ENCODE data around the gene PCDHB13. TPM values are rescaled to one million over a fixed set of nuclear protein-coding genes. Genes with fewer than 3 reads are reported as not detected.
A peak's percentile ranks its signal among the peaks of the same experiment; 100 is the strongest.
"Not testable (repeated sequence)": the region's sequence is repeated elsewhere in the genome, so short reads cannot be mapped to it uniquely, and the experiment has no call there.

PCDHB13 gene
- total RNA-seq, 1 experiment from 2014 or later, result 2.2 TPM

- POLR2A ChIA-PET, result interaction anchor here (0.6 to 1.5 kb wide), 8 partner anchors 22 to 319 kb away, joined by 3 to 5 read pairs (median 3); partner anchors contain the start of genes PCDHB14, PCDHGB6, PCDHGB7 and TAF7
Measured at GRCh38 chr5:141245250-141245717, 31.6 kb downstream of the PCDHB13 start, which contains the start of gene PCDHB15. TSS of gene PCDHB15 (plus strand) at chr5:141245395. CDS start at chr5:141245579, 184 bp downstream.

GRCh38 chr5:141246971-141247370 is 33.3 kb downstream of the PCDHB13 start:
- H3K4me3 Mint-ChIP-seq; ATAC-seq; POLR2A ChIA-PET; DNase-seq (ENCODE audit: low spot score); H3K27ac Mint-ChIP-seq; H3K27me3 Mint-ChIP-seq (ENCODE audit: low read depth); CTCF ChIA-PET: not testable (repeated sequence)
- H3K9me3 Mint-ChIP-seq, result peaks cover 34% of the 10 kb centered on the region
- peaks cover 34% of the 10 kb centered on the region for H3K4me1 Mint-ChIP-seq
- H3K36me3 Mint-ChIP-seq, result peaks cover 41% of the 10 kb centered on the region

More at GRCh38 chr5:141245250-141245717, 31.6 kb downstream of the PCDHB13 start, which contains the start of gene PCDHB15:
- Mint-ChIP-seq H3K27me3 (ENCODE audit: low read depth) (no peaks in the 10 kb centered on the region), H3K4me3 (peak within 1 kb of the TSS; percentile 85), H3K4me1 (peaks cover 18% of the 10 kb centered on the region), H3K27ac (peak within 1 kb of the TSS; percentile 93), H3K9me3 (peaks cover 29% of the 10 kb centered on the region), H3K36me3 (peaks cover 40% of the 10 kb centered on the region)
- ATAC-seq (peak; percentile 87), DNase-seq (ENCODE audit: low spot score) (peak; percentile 85)
- CTCF ChIA-PET, result interaction anchor here (0.6 to 4.4 kb wide), 78 partner anchors 9 to 1497 kb away, joined by 3 to 56 read pairs (median 6); partner anchors contain the start of genes PCDHB10, PCDHB11, PCDHB12 and PCDHB13
- TF ChIP-seq CTCF (IDR thresholded peaks at IDR 0.05) (peak; percentile 70), ELF4 (CRISPR knock-in tag; IDR thresholded peaks at IDR 0.05; ENCODE audit: low read depth) (no peak)

GRCh38 chr5:141247434-141247833 is 33.7 kb downstream of the PCDHB13 start:
- H3K27ac Mint-ChIP-seq; POLR2A ChIA-PET; ATAC-seq; H3K4me3 Mint-ChIP-seq; DNase-seq (ENCODE audit: low spot score); H3K27me3 Mint-ChIP-seq (ENCODE audit: low read depth): not testable (repeated sequence)
- H3K36me3 Mint-ChIP-seq, result peaks cover 43% of the 10 kb centered on the region
- peaks cover 37% of the 10 kb centered on the region for H3K4me1 Mint-ChIP-seq
- H3K9me3 Mint-ChIP-seq, result peaks cover 38% of the 10 kb centered on the region
- CTCF ChIA-PET, result interaction anchor here (1.0 to 1.8 kb wide), 2 partner anchors 13 to 26 kb away, joined by 3 to 4 read pairs; no protein-coding TSS in a partner anchor

DNA sequence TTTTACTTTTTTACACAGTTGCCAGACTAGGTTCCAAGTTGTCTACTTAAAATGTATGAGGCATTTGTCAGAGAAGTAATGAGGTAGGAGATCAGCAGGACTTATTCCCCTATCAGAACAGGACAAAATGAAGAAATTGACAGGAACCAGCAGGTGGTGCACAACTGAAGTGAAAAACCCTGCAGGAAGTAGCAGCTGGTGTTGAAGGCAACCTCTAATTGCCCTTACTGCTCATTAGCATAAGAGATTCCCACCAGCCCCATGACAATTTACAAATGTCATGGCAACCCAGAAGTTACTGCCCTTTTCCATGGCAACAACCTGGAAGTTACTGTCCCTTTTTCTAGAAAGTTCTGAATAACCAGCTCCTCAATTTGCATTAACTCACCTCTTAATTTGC is 36.9 kb downstream of the PCDHB13 start:
- no peak overlapping the region for H3K27ac Mint-ChIP-seq
- H3K9me3 Mint-ChIP-seq, result peaks cover 66% of the 10 kb centered on the region
- ChIA-PET POLR2A (no interaction called here), CTCF (interaction anchor here (0.6 to 1.8 kb wide), 7 partner anchors 22 to 314 kb away, joined by 3 to 7 read pairs (median 4); partner anchors contain the start of genes PCDHB14, PCDHB9, PCDHGA2 and PCDHGB1)
- DNase-seq (ENCODE audit: low spot score) (no peak), ATAC-seq (peak; percentile 51; the same call in 1 of the 2 replicates)
- no peaks in the 10 kb centered on the region for H3K27me3 Mint-ChIP-seq (ENCODE audit: low read depth)
- H3K4me1 Mint-ChIP-seq, result peaks cover 35% of the 10 kb centered on the region
- H3K4me3 Mint-ChIP-seq, result no peak overlapping the region
- H3K36me3 Mint-ChIP-seq, result peaks cover 73% of the 10 kb centered on the region
- TF ChIP-seq, protein P1, sequence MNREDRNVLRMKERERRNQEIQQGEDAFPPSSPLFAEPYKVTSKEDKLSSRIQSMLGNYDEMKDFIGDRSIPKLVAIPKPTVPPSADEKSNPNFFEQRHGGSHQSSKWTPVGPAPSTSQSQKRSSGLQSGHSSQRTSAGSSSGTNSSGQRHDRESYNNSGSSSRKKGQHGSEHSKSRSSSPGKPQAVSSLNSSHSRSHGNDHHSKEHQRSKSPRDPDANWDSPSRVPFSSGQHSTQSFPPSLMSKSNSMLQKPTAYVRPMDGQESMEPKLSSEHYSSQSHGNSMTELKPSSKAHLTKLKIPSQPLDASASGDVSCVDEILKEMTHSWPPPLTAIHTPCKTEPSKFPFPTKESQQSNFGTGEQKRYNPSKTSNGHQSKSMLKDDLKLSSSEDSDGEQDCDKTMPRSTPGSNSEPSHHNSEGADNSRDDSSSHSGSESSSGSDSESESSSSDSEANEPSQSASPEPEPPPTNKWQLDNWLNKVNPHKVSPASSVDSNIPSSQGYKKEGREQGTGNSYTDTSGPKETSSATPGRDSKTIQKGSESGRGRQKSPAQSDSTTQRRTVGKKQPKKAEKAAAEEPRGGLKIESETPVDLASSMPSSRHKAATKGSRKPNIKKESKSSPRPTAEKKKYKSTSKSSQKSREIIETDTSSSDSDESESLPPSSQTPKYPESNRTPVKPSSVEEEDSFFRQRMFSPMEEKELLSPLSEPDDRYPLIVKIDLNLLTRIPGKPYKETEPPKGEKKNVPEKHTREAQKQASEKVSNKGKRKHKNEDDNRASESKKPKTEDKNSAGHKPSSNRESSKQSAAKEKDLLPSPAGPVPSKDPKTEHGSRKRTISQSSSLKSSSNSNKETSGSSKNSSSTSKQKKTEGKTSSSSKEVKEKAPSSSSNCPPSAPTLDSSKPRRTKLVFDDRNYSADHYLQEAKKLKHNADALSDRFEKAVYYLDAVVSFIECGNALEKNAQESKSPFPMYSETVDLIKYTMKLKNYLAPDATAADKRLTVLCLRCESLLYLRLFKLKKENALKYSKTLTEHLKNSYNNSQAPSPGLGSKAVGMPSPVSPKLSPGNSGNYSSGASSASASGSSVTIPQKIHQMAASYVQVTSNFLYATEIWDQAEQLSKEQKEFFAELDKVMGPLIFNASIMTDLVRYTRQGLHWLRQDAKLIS (CRISPR knock-in tag; IDR thresholded peaks at IDR 0.05; ENCODE audit: borderline replicate concordance), result no peak
- TF ChIP-seq TEAD1 (CRISPR knock-in tag; IDR thresholded peaks at IDR 0.05) (no peak), OVOL2 (CRISPR knock-in tag; IDR thresholded peaks at IDR 0.05; ENCODE audit: borderline replicate concordance) (no peak), ZSCAN18 (CRISPR knock-in tag; IDR thresholded peaks at IDR 0.05) (no peak), SOX15 (CRISPR knock-in tag; IDR thresholded peaks at IDR 0.05) (no peak), ZNF396 (CRISPR knock-in tag; IDR thresholded peaks at IDR 0.05; ENCODE audit: borderline replicate concordance) (no peak), GRHL2 (CRISPR knock-in tag; IDR thresholded peaks at IDR 0.05; ENCODE audit: insufficient replicate concordance, severe bottlenecking) (no peak), NFYB (CRISPR knock-in tag; conservative IDR thresholded peaks at IDR 0.05; ENCODE audit: low read depth) (no peak)
- TF ChIP-seq, protein P2, sequence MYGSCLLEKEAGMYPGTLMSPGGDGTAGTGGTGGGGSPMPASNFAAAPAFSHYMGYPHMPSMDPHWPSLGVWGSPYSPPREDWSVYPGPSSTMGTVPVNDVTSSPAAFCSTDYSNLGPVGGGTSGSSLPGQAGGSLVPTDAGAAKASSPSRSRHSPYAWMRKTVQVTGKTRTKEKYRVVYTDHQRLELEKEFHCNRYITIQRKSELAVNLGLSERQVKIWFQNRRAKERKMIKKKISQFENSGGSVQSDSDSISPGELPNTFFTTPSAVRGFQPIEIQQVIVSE (CRISPR knock-in tag; IDR thresholded peaks at IDR 0.05; ENCODE audit: borderline replicate concordance), result no peak
- TF ChIP-seq, protein P3, sequence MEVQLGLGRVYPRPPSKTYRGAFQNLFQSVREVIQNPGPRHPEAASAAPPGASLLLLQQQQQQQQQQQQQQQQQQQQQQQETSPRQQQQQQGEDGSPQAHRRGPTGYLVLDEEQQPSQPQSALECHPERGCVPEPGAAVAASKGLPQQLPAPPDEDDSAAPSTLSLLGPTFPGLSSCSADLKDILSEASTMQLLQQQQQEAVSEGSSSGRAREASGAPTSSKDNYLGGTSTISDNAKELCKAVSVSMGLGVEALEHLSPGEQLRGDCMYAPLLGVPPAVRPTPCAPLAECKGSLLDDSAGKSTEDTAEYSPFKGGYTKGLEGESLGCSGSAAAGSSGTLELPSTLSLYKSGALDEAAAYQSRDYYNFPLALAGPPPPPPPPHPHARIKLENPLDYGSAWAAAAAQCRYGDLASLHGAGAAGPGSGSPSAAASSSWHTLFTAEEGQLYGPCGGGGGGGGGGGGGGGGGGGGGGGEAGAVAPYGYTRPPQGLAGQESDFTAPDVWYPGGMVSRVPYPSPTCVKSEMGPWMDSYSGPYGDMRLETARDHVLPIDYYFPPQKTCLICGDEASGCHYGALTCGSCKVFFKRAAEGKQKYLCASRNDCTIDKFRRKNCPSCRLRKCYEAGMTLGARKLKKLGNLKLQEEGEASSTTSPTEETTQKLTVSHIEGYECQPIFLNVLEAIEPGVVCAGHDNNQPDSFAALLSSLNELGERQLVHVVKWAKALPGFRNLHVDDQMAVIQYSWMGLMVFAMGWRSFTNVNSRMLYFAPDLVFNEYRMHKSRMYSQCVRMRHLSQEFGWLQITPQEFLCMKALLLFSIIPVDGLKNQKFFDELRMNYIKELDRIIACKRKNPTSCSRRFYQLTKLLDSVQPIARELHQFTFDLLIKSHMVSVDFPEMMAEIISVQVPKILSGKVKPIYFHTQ (CRISPR knock-in tag; IDR thresholded peaks at IDR 0.05), result no peak
- TF ChIP-seq, protein P4, sequence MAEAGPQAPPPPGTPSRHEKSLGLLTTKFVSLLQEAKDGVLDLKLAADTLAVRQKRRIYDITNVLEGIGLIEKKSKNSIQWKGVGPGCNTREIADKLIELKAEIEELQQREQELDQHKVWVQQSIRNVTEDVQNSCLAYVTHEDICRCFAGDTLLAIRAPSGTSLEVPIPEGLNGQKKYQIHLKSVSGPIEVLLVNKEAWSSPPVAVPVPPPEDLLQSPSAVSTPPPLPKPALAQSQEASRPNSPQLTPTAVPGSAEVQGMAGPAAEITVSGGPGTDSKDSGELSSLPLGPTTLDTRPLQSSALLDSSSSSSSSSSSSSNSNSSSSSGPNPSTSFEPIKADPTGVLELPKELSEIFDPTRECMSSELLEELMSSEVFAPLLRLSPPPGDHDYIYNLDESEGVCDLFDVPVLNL (CRISPR knock-in tag; IDR thresholded peaks at IDR 0.05; ENCODE audit: borderline replicate concordance, low read depth), result no peak
